K562 (cell line): ENCODE data around the gene SRL. TPM values are rescaled to one million over a fixed set of nuclear protein-coding genes. Genes with fewer than 3 reads are reported as not detected.

Experiments
- BRD9 ChIP-seq: fragments of 450-650 bp; IDR thresholded peaks from 2 replicates; pipeline ENCODE4 v1.6.1; 2018; ENCODE audit warnings: low read depth; ENCODE audit not compliant: partially characterized antibody
- CBX8 ChIP-seq: fragments of 200-600 bp; sonication (generic); IDR thresholded peaks from 2 replicates; pipeline ENCODE4 v1.6.1; 2012; ENCODE audit warnings: borderline replicate concordance, mixed run types, low read depth, mild to moderate bottlenecking, moderate library complexity, mixed read lengths, low read length, control low read depth, inconsistent platforms; ENCODE audit not compliant: poor library complexity, severe bottlenecking; ENCODE audit errors: extremely low read depth
- HBP1 ChIP-seq: fragments of 450-650 bp; formaldehyde crosslinking; IDR thresholded peaks from 2 replicates; pipeline ENCODE4 v1.4.0; 2022; ENCODE audit warnings: missing genetic modification characterization
- RBM34 ChIP-seq: fragments of 200-400 bp; formaldehyde crosslinking; IDR thresholded peaks from 2 replicates; pipeline ENCODE4 v1.6.1; 2018; ENCODE audit warnings: low read length, borderline replicate concordance; ENCODE audit not compliant: insufficient read depth
- ZNF384 ChIP-seq: IDR thresholded peaks from 2 replicates; pipeline ENCODE4 v1.6.1; 2012; ENCODE audit warnings: low read depth, low read length, improper control_type of control experiment
- ZNF395 ChIP-seq: fragments of 200-800 bp; sonication (Bioruptor generic); IDR thresholded peaks from 2 replicates; pipeline ENCODE4 v1.6.1; 2017; ENCODE audit warnings: missing genetic modification characterization, missing compliant biosample characterization
- polyA plus RNA-seq, 8 experiments: library from polyadenylated mRNA; depleted of rRNA in 4 of 8; stranded (reverse) in 5 of 8; unstranded in 3 of 8; fragments of >200 nt; fragmentation: Nextera tagmentation in 2 of 8; fragmentation: Illumina TruSeq in 1 of 8; extraction: Ambion mirVana in 2 of 8; extraction: Trizol in 1 of 8; gene quantifications; 2 replicates each; pipeline versions ENCODE4 v1.2.1 to v1.2.3, GENCODE V29; 2011 to 2014; ENCODE audit warnings: inconsistent platforms in 1 of 8, missing spikeins in 1 of 8
- total RNA-seq, 7 experiments: library from RNA; depleted of rRNA in 6 of 7; stranded (reverse); fragments of >200 nt in 6 of 7; fragmentation: Illumina TruSeq in 2 of 7; extraction: Trizol in 2 of 7; gene quantifications; 2 replicates each; pipeline versions ENCODE4 v1.2.1 to v1.2.3, GENCODE V29; 2011 to 2021; ENCODE audit warnings: low replicate concordance in 1 of 7
- TF ChIP-seq, protein P1 (sequence below): fragments of 450-650 bp; IDR thresholded peaks from 2 replicates; pipeline ENCODE4 v1.6.1; 2016; ENCODE audit warnings: mild to moderate bottlenecking, moderate library complexity
- TF ChIP-seq, protein P2 (sequence below), 2 experiments: fragments of 450-650 bp in 1 of 2; sonication (generic) in 1 of 2; formaldehyde crosslinking in 1 of 2; IDR thresholded peaks in 1 of 2; conservative IDR thresholded peaks in 1 of 2; 2 replicates each; pipeline versions ENCODE4 v1.6.1 to v1.8.1; 2016 to 2023; ENCODE audit warnings: mild to moderate bottlenecking in 2 of 2, moderate library complexity in 2 of 2, inconsistent platforms in 1 of 2, missing genetic modification reagents in 1 of 2
- TF ChIP-seq, protein P3 (sequence below): fragments of 250-450 bp; sonication (Bioruptor Pico); IDR thresholded peaks from 2 replicates; pipeline ENCODE4 v1.8.0; 2021; ENCODE audit warnings: moderate library complexity, mild to moderate bottlenecking, inconsistent platforms

Gene SRL
- total and polyA plus RNA-seq, 9 of the 15 experiments (the other 6 are each of a cell fraction or from before 2014, with no cell fraction given), result 0.01 TPM; not detected in 8

- TF ChIP-seq, protein P1, sequence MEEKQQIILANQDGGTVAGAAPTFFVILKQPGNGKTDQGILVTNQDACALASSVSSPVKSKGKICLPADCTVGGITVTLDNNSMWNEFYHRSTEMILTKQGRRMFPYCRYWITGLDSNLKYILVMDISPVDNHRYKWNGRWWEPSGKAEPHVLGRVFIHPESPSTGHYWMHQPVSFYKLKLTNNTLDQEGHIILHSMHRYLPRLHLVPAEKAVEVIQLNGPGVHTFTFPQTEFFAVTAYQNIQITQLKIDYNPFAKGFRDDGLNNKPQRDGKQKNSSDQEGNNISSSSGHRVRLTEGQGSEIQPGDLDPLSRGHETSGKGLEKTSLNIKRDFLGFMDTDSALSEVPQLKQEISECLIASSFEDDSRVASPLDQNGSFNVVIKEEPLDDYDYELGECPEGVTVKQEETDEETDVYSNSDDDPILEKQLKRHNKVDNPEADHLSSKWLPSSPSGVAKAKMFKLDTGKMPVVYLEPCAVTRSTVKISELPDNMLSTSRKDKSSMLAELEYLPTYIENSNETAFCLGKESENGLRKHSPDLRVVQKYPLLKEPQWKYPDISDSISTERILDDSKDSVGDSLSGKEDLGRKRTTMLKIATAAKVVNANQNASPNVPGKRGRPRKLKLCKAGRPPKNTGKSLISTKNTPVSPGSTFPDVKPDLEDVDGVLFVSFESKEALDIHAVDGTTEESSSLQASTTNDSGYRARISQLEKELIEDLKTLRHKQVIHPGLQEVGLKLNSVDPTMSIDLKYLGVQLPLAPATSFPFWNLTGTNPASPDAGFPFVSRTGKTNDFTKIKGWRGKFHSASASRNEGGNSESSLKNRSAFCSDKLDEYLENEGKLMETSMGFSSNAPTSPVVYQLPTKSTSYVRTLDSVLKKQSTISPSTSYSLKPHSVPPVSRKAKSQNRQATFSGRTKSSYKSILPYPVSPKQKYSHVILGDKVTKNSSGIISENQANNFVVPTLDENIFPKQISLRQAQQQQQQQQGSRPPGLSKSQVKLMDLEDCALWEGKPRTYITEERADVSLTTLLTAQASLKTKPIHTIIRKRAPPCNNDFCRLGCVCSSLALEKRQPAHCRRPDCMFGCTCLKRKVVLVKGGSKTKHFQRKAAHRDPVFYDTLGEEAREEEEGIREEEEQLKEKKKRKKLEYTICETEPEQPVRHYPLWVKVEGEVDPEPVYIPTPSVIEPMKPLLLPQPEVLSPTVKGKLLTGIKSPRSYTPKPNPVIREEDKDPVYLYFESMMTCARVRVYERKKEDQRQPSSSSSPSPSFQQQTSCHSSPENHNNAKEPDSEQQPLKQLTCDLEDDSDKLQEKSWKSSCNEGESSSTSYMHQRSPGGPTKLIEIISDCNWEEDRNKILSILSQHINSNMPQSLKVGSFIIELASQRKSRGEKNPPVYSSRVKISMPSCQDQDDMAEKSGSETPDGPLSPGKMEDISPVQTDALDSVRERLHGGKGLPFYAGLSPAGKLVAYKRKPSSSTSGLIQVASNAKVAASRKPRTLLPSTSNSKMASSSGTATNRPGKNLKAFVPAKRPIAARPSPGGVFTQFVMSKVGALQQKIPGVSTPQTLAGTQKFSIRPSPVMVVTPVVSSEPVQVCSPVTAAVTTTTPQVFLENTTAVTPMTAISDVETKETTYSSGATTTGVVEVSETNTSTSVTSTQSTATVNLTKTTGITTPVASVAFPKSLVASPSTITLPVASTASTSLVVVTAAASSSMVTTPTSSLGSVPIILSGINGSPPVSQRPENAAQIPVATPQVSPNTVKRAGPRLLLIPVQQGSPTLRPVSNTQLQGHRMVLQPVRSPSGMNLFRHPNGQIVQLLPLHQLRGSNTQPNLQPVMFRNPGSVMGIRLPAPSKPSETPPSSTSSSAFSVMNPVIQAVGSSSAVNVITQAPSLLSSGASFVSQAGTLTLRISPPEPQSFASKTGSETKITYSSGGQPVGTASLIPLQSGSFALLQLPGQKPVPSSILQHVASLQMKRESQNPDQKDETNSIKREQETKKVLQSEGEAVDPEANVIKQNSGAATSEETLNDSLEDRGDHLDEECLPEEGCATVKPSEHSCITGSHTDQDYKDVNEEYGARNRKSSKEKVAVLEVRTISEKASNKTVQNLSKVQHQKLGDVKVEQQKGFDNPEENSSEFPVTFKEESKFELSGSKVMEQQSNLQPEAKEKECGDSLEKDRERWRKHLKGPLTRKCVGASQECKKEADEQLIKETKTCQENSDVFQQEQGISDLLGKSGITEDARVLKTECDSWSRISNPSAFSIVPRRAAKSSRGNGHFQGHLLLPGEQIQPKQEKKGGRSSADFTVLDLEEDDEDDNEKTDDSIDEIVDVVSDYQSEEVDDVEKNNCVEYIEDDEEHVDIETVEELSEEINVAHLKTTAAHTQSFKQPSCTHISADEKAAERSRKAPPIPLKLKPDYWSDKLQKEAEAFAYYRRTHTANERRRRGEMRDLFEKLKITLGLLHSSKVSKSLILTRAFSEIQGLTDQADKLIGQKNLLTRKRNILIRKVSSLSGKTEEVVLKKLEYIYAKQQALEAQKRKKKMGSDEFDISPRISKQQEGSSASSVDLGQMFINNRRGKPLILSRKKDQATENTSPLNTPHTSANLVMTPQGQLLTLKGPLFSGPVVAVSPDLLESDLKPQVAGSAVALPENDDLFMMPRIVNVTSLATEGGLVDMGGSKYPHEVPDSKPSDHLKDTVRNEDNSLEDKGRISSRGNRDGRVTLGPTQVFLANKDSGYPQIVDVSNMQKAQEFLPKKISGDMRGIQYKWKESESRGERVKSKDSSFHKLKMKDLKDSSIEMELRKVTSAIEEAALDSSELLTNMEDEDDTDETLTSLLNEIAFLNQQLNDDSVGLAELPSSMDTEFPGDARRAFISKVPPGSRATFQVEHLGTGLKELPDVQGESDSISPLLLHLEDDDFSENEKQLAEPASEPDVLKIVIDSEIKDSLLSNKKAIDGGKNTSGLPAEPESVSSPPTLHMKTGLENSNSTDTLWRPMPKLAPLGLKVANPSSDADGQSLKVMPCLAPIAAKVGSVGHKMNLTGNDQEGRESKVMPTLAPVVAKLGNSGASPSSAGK, result peak; percentile 47
- no peak for TF ChIP-seq ZNF395 (CRISPR knock-in tag)
- no peak for TF ChIP-seq RBM34
- TF ChIP-seq HBP1, result no peak
- TF ChIP-seq BRD9, result no peak
- no peak for TF ChIP-seq CBX8
- 0 out of 2 replicates have a peak, but pooled peaks have one; percentile 30 for TF ChIP-seq ZNF384
- TF ChIP-seq, protein P2, sequence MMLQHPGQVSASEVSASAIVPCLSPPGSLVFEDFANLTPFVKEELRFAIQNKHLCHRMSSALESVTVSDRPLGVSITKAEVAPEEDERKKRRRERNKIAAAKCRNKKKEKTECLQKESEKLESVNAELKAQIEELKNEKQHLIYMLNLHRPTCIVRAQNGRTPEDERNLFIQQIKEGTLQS (IDR thresholded peaks at IDR 0.05), result peak; percentile 19; the same call in 1 of the 2 replicates
- TF ChIP-seq, protein P2 (CRISPR knock-in tag; conservative IDR thresholded peaks at IDR 0.05), result no peak
- TF ChIP-seq, protein P3, sequence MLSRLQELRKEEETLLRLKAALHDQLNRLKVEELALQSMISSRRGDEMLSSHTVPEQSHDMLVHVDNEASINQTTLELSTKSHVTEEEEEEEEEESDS (CRISPR knock-in tag), result no peak
Observed at GRCh38 chr16:4245077-4245791, 3.4 kb upstream of the SRL start (continued).
